GM18861 (cell line): ENCODE results near the gene STXBP5.

Experiments
- ATAC-seq: cut with Tn5 transposase; IDR thresholded peaks from one replicate; pipeline ENCODE4 v1.9.1; 2021; ENCODE audit not compliant: unreplicated experiment

Gene STXBP5

GRCh38 chr6:147429794-147430193 lies 225.6 kb downstream of the STXBP5 start:
- no peak for ATAC-seq

- no peak for ATAC-seq
Measured at GRCh38 chr6:147430811-147431210, 226.6 kb downstream of the STXBP5 start.

DNA sequence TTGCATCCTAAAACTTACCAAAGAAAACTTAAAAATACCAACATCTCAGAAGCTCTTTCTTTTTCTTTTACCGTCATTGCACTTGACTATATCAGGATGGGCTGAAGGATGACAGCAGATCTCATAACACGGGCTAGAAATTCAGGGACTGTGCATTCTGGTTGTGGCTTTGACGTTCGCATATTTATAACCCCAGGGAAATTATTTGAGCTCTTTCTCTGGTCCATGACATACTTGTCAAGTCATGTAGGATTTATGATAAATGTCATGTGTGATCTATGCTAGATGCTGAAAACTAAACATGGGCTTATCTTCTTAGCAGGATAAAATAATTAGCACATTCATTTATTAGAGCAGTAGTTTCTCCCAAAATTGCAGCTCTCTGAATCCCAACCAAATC lies 229.9 kb downstream of the STXBP5 start:
- ATAC-seq = no peak

DNA sequence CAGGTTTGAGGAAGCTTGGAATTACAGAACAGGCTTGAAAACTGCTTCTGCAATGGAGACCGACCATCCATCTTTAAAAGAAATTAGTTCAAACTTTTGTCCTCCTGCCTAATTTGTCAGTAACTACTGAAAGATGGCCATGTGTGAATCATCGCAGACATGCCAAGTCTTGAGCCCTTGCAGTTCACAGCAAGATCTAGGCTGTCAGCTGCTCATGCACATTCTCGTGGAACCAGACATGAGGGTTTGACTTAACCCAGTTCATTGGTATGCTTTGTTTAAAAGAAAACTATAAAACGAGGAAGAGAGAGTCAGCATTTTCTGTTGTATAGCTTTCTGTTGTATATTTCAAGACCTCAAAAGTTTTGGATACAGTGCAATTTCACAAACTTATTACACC lies 230.3 kb downstream of the STXBP5 start:
- no peak for ATAC-seq

- no peak for ATAC-seq
Measured at GRCh38 chr6:147437615-147438014, 233.4 kb downstream of the STXBP5 start.

DNA sequence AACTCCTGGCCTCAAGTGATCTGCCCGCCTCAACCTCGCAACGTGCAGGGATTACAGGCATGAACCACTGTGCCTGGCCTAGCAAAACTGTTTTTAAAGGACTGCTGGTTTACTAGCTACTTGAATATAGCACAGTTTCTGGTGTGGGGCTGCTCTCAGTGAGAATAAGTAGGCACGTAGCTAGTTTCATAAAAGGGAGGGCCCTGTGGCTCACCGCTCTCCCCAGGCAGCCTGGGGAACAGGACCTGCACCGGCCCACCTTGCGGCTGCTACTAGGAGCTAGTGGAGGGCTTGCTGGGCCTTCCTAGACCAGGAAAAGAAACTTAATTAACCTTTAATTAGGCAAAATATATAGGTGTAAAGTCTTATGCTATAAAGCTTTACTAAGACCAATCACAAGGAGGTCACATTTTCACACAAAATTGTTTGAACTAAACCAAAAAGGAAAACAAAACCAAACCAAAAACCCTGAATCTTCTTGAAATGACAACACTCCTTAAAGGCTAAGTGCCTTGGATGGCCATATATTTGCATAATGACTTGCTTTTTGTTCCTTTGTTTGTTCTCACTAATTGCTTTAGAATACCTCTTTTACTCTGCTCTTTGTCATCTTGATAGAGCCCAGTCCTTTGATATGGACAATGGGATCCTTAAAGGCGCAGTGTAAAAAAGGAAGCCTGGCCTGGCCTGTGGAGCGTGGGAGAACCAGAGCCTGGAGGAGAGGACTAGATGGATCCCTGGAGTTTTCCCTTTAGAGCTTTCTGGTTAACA lies 234.7 kb downstream of the STXBP5 start:
- peak; percentile 88 for ATAC-seq
